Common myeloid progenitor, CD34-positive (primary cell): ENCODE measurements around the gene PEX5.

Experiments used
- CTCF ChIA-PET: fragments of 350-600 bp; sonication (Branson Sonifier 250); formaldehyde crosslinking; loops from one replicate; lab custom pipeline; 2021; ENCODE audit warnings: antibody characterized with exemption; lab: Charles Lee
- POLR2A ChIA-PET: fragments of 350-600 bp; sonication (Branson Sonifier 250); formaldehyde crosslinking; loops from one replicate; lab custom pipeline; 2021; ENCODE audit warnings: antibody characterized with exemption; lab: Charles Lee
- DNase-seq, 3 donors: peaks; one replicate each; pipeline versions ENCODE4 v3.0.0 to v3.0.0-alpha.2; 2013
- H3K27ac ChIP-seq, 2 experiments: 1 replicate in 1 of 2; 2 replicates in 1 of 2; pipeline ENCODE4 v1.7.0; 2013; ENCODE audit warnings: inconsistent platforms in 2 of 2, low read length in 2 of 2, mild to moderate bottlenecking in 2 of 2, low read depth in 1 of 2, moderate library complexity in 1 of 2; ENCODE audit not compliant: severe bottlenecking in 2 of 2, insufficient read depth in 1 of 2, poor library complexity in 1 of 2
- H3K27me3 ChIP-seq, 5 experiments: replicated peaks in 2 of 5; 1 replicate in 3 of 5; 2 replicates in 2 of 5; pipeline versions ENCODE4 v1.6.1 to v1.7.0; 2013; ENCODE audit warnings: low read length in 4 of 5, mild to moderate bottlenecking in 2 of 5, moderate library complexity in 2 of 5, inconsistent platforms in 1 of 5; ENCODE audit not compliant: insufficient read depth in 5 of 5, control insufficient read depth in 4 of 5
- H3K36me3 ChIP-seq, 4 experiments: 1 replicate in 2 of 4; 2 replicates in 2 of 4; pipeline versions ENCODE4 v1.6.1 to v1.7.0; 2013; ENCODE audit warnings: low read length in 3 of 4, control low read depth in 1 of 4, mild to moderate bottlenecking in 1 of 4; ENCODE audit not compliant: control insufficient read depth in 4 of 4, insufficient read depth in 4 of 4
- H3K4me1 ChIP-seq, 4 experiments: 1 replicate in 3 of 4; 2 replicates in 1 of 4; pipeline versions ENCODE4 v1.6.1 to v1.7.1; 2013; ENCODE audit warnings: low read length in 3 of 4, mild to moderate bottlenecking in 3 of 4, control low read depth in 1 of 4, inconsistent platforms in 1 of 4, moderate library complexity in 1 of 4; ENCODE audit not compliant: control insufficient read depth in 4 of 4, insufficient read depth in 4 of 4; ENCODE audit errors: control extremely low read depth in 1 of 4
- H3K4me3 ChIP-seq, 7 experiments: 1 replicate in 4 of 7; 2 replicates in 3 of 7; pipeline versions ENCODE4 v1.5.1 to v1.7.0; 2013; ENCODE audit warnings: mild to moderate bottlenecking in 7 of 7, low read length in 6 of 7, moderate library complexity in 6 of 7, inconsistent platforms in 2 of 7, low read depth in 2 of 7, control low read depth in 1 of 7; ENCODE audit not compliant: insufficient read depth in 4 of 7, control insufficient read depth in 1 of 7; ENCODE audit errors: extremely low read depth in 1 of 7
- H3K9me3 ChIP-seq, 5 experiments: 1 replicate in 4 of 5; 2 replicates in 1 of 5; pipeline versions ENCODE4 v1.6.1 to v1.7.1; 2013; ENCODE audit warnings: low read length in 4 of 5, mild to moderate bottlenecking in 2 of 5, inconsistent platforms in 1 of 5, low read depth in 1 of 5, moderate library complexity in 1 of 5; ENCODE audit not compliant: control insufficient read depth in 4 of 5, insufficient read depth in 2 of 5; ENCODE audit errors: control extremely low read depth in 1 of 5
- WGBS: methylation state at CpG from one replicate; pipeline ENCODE4 v1.1.5; 2013; ENCODE audit not compliant: insufficient coverage; 5-methylcytosine and 5-hydroxymethylcytosine counted together

PEX5 gene

GRCh38 chr12:7145671-7146070 is 43.8 kb upstream of the PEX5 start:
- ChIA-PET CTCF (interaction anchor here (0.6 to 5.0 kb wide), 17 partner anchors 10 to 742 kb away, joined by 3 to 49 read pairs (median 4); no protein-coding TSS in a partner anchor), POLR2A (no interaction called here)
- H3K9me3 ChIP-seq, result no peaks in the 10 kb centered on the region
- H3K4me3 ChIP-seq, result no peak overlapping the region
- H3K4me1 ChIP-seq, result no peaks in the 10 kb centered on the region
- DNase-seq, result no peak
- peaks cover 19 to 67% (median 46%) of the 10 kb centered on the region in 4 experiments for H3K36me3 ChIP-seq
- H3K27ac ChIP-seq, result no peak overlapping the region
- 67% methylated on average over 3 of the region's 4 CpGs for WGBS
- H3K27me3 ChIP-seq, result no peaks in the 10 kb centered on the region

GRCh38 chr12:7146228-7146627 is 43.3 kb upstream of the PEX5 start:
- no peak overlapping the region for H3K27ac ChIP-seq
- H3K27me3 ChIP-seq, result no peaks in the 10 kb centered on the region
- WGBS, result 96% methylated on average over 7 of the region's 7 CpGs
- H3K4me1 ChIP-seq, result no peaks in the 10 kb centered on the region
- peaks cover 23 to 67% (median 49%) of the 10 kb centered on the region in 4 experiments for H3K36me3 ChIP-seq
- ChIA-PET POLR2A (no interaction called here), CTCF (interaction anchor here (0.7 to 5.0 kb wide), 9 partner anchors 10 to 741 kb away, joined by 3 to 49 read pairs (median 5); no protein-coding TSS in a partner anchor)
- no peaks in the 10 kb centered on the region for H3K9me3 ChIP-seq
- H3K4me3 ChIP-seq, result no peak overlapping the region
- DNase-seq, result no peak

DNA sequence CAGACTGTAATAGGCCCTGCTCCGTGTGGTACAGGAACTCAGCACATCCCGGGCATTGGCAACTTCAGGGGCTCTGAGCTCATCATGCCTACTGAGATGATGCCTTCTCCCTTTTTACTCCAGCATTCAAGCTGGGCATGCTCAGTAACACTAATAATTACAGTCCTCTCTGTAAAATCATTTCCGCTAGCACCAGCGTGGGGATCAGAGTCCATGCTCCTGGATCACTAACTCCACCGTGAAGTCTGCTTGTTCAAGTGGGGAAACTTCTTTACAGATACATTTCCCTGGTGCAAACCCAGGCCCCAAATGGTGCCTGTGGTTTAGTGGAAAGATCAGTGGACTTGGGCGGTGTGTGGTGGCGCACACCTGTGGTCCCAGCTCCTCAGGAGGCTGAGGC is 42.6 kb upstream of the PEX5 start:
- POLR2A ChIA-PET, result no interaction called here
- no peak overlapping the region for H3K4me3 ChIP-seq
- H3K4me1 ChIP-seq, result no peaks in the 10 kb centered on the region
- DNase-seq, result no peak
- no peak overlapping the region for H3K27ac ChIP-seq
- CTCF ChIA-PET, result interaction anchor here (0.7 to 5.0 kb wide), 5 partner anchors 9 to 230 kb away, joined by 3 to 49 read pairs (median 12); no protein-coding TSS in a partner anchor
- 100% methylated on average over 5 of the region's 7 CpGs for WGBS
- H3K9me3 ChIP-seq, result no peaks in the 10 kb centered on the region
- H3K27me3 ChIP-seq, result no peaks in the 10 kb centered on the region
- H3K36me3 ChIP-seq, result peaks cover 24 to 66% (median 48%) of the 10 kb centered on the region in 4 experiments

GRCh38 chr12:7150356-7150755 is 39.1 kb upstream of the PEX5 start:
- CTCF ChIA-PET, result interaction anchor here (0.6 to 1.8 kb wide), 2 partner anchors 9 to 11 kb away, joined by 3 read pairs; no protein-coding TSS in a partner anchor
- Histone ChIP-seq H3K4me1 (no peaks in the 10 kb centered on the region), H3K4me3 (no peak overlapping the region), H3K27ac (no peak overlapping the region), H3K9me3 (no peaks in the 10 kb centered on the region), H3K27me3 (no peaks in the 10 kb centered on the region), H3K36me3 (peaks cover 20 to 77% (median 58%) of the 10 kb centered on the region in 4 experiments)
- POLR2A ChIA-PET, result no interaction called here
- no peak for DNase-seq
- 90% methylated on average over 4 of the region's 12 CpGs for WGBS

DNA sequence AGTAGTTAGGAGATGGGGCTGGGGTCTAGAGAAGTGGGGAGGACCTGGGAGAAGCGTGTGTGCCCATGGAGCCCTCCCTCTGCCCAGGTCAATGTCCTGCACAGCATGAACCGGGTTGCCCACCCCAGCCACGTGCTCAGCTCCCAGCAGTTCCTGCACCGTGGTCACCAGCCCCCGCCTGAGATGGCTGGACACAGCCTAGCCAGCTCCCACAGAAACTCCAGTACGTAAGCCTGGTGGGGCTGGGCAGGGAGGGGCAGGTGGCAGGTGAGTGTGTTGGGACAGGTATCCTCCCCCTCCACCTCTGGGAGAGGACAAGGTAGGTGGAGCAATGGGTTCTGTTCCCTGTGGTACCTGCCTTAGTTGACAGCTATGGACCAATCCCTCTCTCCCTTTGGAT is 38.6 kb upstream of the PEX5 start:
- Histone ChIP-seq H3K4me1 (no peaks in the 10 kb centered on the region), H3K4me3 (no peak overlapping the region), H3K36me3 (peaks cover 20 to 77% (median 58%) of the 10 kb centered on the region in 4 experiments), H3K9me3 (no peaks in the 10 kb centered on the region), H3K27ac (no peak overlapping the region), H3K27me3 (no peaks in the 10 kb centered on the region)
- WGBS, result 100% methylated on average over 3 of the region's 6 CpGs
- no peak for DNase-seq
- ChIA-PET CTCF (interaction anchor here (1.8 kb wide), 1 partner anchor 11 kb away, joined by 3 read pairs; no protein-coding TSS in a partner anchor), POLR2A (interaction anchor here (0.5 kb wide), 1 partner anchor 24 kb away, joined by 6 read pairs; no protein-coding TSS in a partner anchor)

DNA sequence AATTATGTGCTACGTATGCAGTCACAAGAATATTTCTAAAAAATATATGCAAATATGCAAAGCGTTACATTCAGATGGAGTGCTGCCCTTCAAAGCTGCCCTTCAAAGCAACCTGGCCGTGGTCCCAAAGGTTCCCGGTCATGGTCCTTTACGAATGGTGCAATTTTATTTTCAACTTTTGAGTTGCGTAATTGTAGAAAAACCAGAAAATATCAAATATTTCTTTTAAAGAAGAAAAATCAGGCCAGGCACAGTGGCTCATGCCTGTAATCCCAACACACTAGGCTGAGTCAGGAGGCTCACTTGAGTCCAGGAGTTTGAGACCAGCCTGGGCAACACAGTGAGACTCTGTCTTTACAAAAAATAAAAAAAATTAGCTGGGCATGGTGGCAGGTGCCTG is 38.0 kb upstream of the PEX5 start:
- ChIA-PET CTCF (interaction anchor here (1.8 kb wide), 1 partner anchor 12 kb away, joined by 3 read pairs; no protein-coding TSS in a partner anchor), POLR2A (no interaction called here)
- WGBS, result 96% methylated on average over 4 of the region's 6 CpGs
- H3K4me3 ChIP-seq, result no peak overlapping the region
- H3K27ac ChIP-seq, result no peak overlapping the region
- H3K27me3 ChIP-seq, result no peaks in the 10 kb centered on the region
- H3K4me1 ChIP-seq, result no peaks in the 10 kb centered on the region
- peaks cover 20 to 77% (median 59%) of the 10 kb centered on the region in 4 experiments for H3K36me3 ChIP-seq
- no peak for DNase-seq
- no peaks in the 10 kb centered on the region for H3K9me3 ChIP-seq

DNA sequence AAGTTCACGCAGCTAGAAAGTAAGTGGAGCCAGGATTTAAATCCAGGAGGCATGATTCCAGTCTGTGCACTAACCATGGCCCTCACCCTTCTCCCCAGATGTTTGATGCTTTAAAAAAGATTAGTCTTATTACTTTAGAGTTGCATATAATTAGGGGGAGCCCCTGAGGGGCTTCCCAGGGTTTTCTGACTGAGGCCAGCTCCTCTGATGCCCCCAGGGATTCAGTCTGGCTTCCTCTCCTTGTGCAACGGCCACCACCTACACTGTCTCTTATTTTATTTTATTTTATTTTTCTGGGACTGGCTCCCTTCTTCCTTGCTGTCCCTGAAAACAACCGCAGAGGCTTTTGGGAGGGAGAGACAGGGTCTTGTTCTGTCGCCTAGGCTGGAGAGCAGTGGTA is 36.7 kb upstream of the PEX5 start:
- POLR2A ChIA-PET, result no interaction called here
- Histone ChIP-seq H3K4me3 (no peak overlapping the region), H3K9me3 (no peaks in the 10 kb centered on the region), H3K4me1 (no peaks in the 10 kb centered on the region), H3K36me3 (peaks cover 19 to 82% (median 63%) of the 10 kb centered on the region in 4 experiments), H3K27me3 (no peaks in the 10 kb centered on the region), H3K27ac (no peak overlapping the region)
- no peak for DNase-seq
- 96% methylated on average over 3 of the region's 4 CpGs for WGBS
- CTCF ChIA-PET, result interaction anchor here (1.1 to 7.1 kb wide), 5 partner anchors 9 to 22 kb away, joined by 3 to 49 read pairs (median 5); no protein-coding TSS in a partner anchor
